WTC11 (cell line): ENCODE results near the gene RIMS4. TPM values are rescaled to one million over a fixed set of nuclear protein-coding genes. Genes with fewer than 3 reads are reported as not detected.
"Not testable (repeated sequence)": the region's sequence is repeated elsewhere in the genome, so short reads cannot be mapped to it uniquely, and the experiment has no call there.

ENCODE experiments used
- ATAC-seq: fragments of 200-7000 bp; cut with Tn5 transposase; 2 replicates; pipeline ENCODE4 v1.10.0; 2021; ENCODE audit warnings: mild to moderate bottlenecking, moderate library complexity
- CTCF ChIA-PET: fragments of 300-600 bp; sonication (Branson Sonifier 250); formaldehyde crosslinking; loops from one replicate; lab custom pipeline; 2021; ENCODE audit warnings: antibody characterized with exemption; lab: Charles Lee
- POLR2A ChIA-PET: fragments of 350-600 bp; sonication (Branson Sonifier 250); formaldehyde crosslinking; loops from one replicate; lab custom pipeline; 2021; ENCODE audit warnings: antibody characterized with exemption; lab: Charles Lee
- DNase-seq: peaks from one replicate; pipeline ENCODE4 v3.0.0; 2021; ENCODE audit warnings: low spot score
- H3K27ac Mint-ChIP-seq: 2 replicates; pipeline ENCODE4 v1.8.0; 2021; ENCODE audit warnings: mixed read lengths
- H3K27me3 Mint-ChIP-seq: 2 replicates; pipeline ENCODE4 v1.8.0; 2021; ENCODE audit warnings: low read depth, mild to moderate bottlenecking, moderate library complexity, mixed read lengths
- H3K36me3 Mint-ChIP-seq: 2 replicates; pipeline ENCODE4 v1.8.0; 2021; ENCODE audit warnings: mixed read lengths
- H3K4me1 Mint-ChIP-seq: 2 replicates; pipeline ENCODE4 v1.8.0; 2022; ENCODE audit warnings: mixed read lengths
- H3K4me3 Mint-ChIP-seq: 2 replicates; pipeline ENCODE4 v1.8.0; 2021; ENCODE audit warnings: mild to moderate bottlenecking, moderate library complexity, mixed read lengths
- H3K9me3 Mint-ChIP-seq: 2 replicates; pipeline ENCODE4 v1.8.0; 2021; ENCODE audit warnings: mixed read lengths
- CBFB ChIP-seq: sonication (generic); formaldehyde crosslinking; IDR thresholded peaks from 2 replicates; pipeline ENCODE4 v1.8.1; 2022; ENCODE audit warnings: mild to moderate bottlenecking, low read depth, missing genetic modification reagents
- CREM ChIP-seq: sonication (generic); formaldehyde crosslinking; IDR thresholded peaks from 2 replicates; pipeline ENCODE4 v1.8.1; 2022; ENCODE audit warnings: mild to moderate bottlenecking, missing genetic modification reagents, moderate library complexity
- ETV6 ChIP-seq: sonication (generic); formaldehyde crosslinking; IDR thresholded peaks from 2 replicates; pipeline ENCODE4 v1.8.1; 2022; ENCODE audit warnings: mild to moderate bottlenecking, missing genetic modification reagents
- FOXK1 ChIP-seq: sonication (generic); formaldehyde crosslinking; IDR thresholded peaks from 2 replicates; pipeline ENCODE4 v1.8.0; 2022; ENCODE audit warnings: mild to moderate bottlenecking, moderate library complexity, missing genetic modification reagents
- GTF2I ChIP-seq: fragments of 250-450 bp; sonication (Bioruptor Pico); conservative IDR thresholded peaks from 2 replicates; pipeline ENCODE4 v1.4.0; 2021; ENCODE audit warnings: mild to moderate bottlenecking
- IRF2 ChIP-seq: sonication (generic); formaldehyde crosslinking; IDR thresholded peaks from 2 replicates; pipeline ENCODE4 v1.8.0; 2022; ENCODE audit warnings: low read depth, missing genetic modification reagents, borderline replicate concordance
- MYBL2 ChIP-seq: sonication (generic); formaldehyde crosslinking; IDR thresholded peaks from 2 replicates; pipeline ENCODE4 v1.8.1; 2023; ENCODE audit warnings: mild to moderate bottlenecking, moderate library complexity, missing genetic modification reagents
- NR2C2 ChIP-seq: sonication (generic); formaldehyde crosslinking; IDR thresholded peaks from 2 replicates; pipeline ENCODE4 v1.8.0; 2022; ENCODE audit warnings: mild to moderate bottlenecking, missing genetic modification reagents
- PRDM15 ChIP-seq: sonication (generic); formaldehyde crosslinking; IDR thresholded peaks from 2 replicates; pipeline ENCODE4 v1.8.0; 2022; ENCODE audit warnings: missing genetic modification reagents
- TEAD4 ChIP-seq: sonication (generic); formaldehyde crosslinking; IDR thresholded peaks from 2 replicates; pipeline ENCODE4 v1.8.0; 2022; ENCODE audit warnings: mild to moderate bottlenecking, missing genetic modification reagents
- TP53 ChIP-seq: sonication (generic); formaldehyde crosslinking; IDR thresholded peaks from 2 replicates; pipeline ENCODE4 v1.8.1; 2023; ENCODE audit warnings: mild to moderate bottlenecking, missing genetic modification reagents
- ZMAT4 ChIP-seq: fragments of 250-450 bp; sonication (Bioruptor Pico); IDR thresholded peaks from 2 replicates; pipeline ENCODE4 v1.9.0; 2021; ENCODE audit warnings: mild to moderate bottlenecking
- ZNF396 ChIP-seq: fragments of 250-450 bp; sonication (Bioruptor Pico); IDR thresholded peaks from 2 replicates; pipeline ENCODE4 v1.8.0; 2021; ENCODE audit warnings: mild to moderate bottlenecking, moderate library complexity, borderline replicate concordance
- ZNF416 ChIP-seq: fragments of 250-450 bp; sonication (Bioruptor Pico); IDR thresholded peaks from 2 replicates; pipeline ENCODE4 v1.9.0; 2021; ENCODE audit warnings: mild to moderate bottlenecking, inconsistent platforms
- ZNF423 ChIP-seq: fragments of 250-450 bp; sonication (Bioruptor Pico); IDR thresholded peaks from 2 replicates; pipeline ENCODE4 v2.1.2; 2022; ENCODE audit warnings: mild to moderate bottlenecking, moderate library complexity
- total RNA-seq: library from RNA; stranded (reverse); gene quantifications from 3 replicates; pipeline ENCODE4 v1.2.3, GENCODE V29; 2021
- TF ChIP-seq, protein P1 (sequence below): sonication (generic); formaldehyde crosslinking; IDR thresholded peaks from 2 replicates; pipeline ENCODE4 v1.8.0; 2023; ENCODE audit warnings: mild to moderate bottlenecking, missing genetic modification reagents
- TF ChIP-seq, protein P2 (sequence below): fragments of 250-450 bp; sonication (Bioruptor Pico); IDR thresholded peaks from 2 replicates; pipeline ENCODE4 v1.9.0; 2021; ENCODE audit warnings: moderate library complexity, mild to moderate bottlenecking, inconsistent platforms, borderline replicate concordance
- TF ChIP-seq, protein P3 (sequence below): fragments of 200-600 bp; IDR thresholded peaks from 2 replicates; pipeline ENCODE4 v1.8.0; 2022; ENCODE audit warnings: antibody characterized with exemption
- TF ChIP-seq, protein P4 (sequence below): sonication (generic); formaldehyde crosslinking; IDR thresholded peaks from 2 replicates; pipeline ENCODE4 v1.8.0; 2022; ENCODE audit warnings: mild to moderate bottlenecking, missing genetic modification reagents

The RIMS4 gene
- total RNA-seq, 1 experiment from 2014 or later, result 24.8 TPM

- DNase-seq, result no peak
- POLR2A ChIA-PET, result no interaction called here
- ATAC-seq, result no peak
These were observed 45.3 kb downstream of the RIMS4 start for GRCh38 chr20:44765091-44765490.

GRCh38 chr20:44763798-44764197 lies 46.5 kb downstream of the RIMS4 start:
- CTCF ChIA-PET, result interaction anchor here (1.1 to 1.5 kb wide), 2 partner anchors 16 to 22 kb away, joined by 3 to 5 read pairs; no protein-coding TSS in a partner anchor
- DNase-seq, H3K27ac Mint-ChIP-seq, H3K9me3 Mint-ChIP-seq, H3K4me3 Mint-ChIP-seq, H3K36me3 Mint-ChIP-seq, ATAC-seq, H3K4me1 Mint-ChIP-seq, POLR2A ChIA-PET, H3K27me3 Mint-ChIP-seq: not testable (repeated sequence)

More at GRCh38 chr20:44765091-44765490, 45.3 kb downstream of the RIMS4 start:
- CTCF ChIA-PET, result no interaction called here
- Mint-ChIP-seq H3K4me1 (peaks cover 7% of the 10 kb centered on the region; the same call in 1 of the 2 replicates), H3K4me3 (no peak overlapping the region), H3K36me3 (no peaks in the 10 kb centered on the region), H3K27ac (no peak overlapping the region), H3K9me3 (no peaks in the 10 kb centered on the region), H3K27me3 (no peaks in the 10 kb centered on the region)
- TF ChIP-seq GTF2I (CRISPR knock-in tag), result no peak
- TF ChIP-seq ZNF423 (CRISPR knock-in tag), result no peak
- TF ChIP-seq, protein P1, sequence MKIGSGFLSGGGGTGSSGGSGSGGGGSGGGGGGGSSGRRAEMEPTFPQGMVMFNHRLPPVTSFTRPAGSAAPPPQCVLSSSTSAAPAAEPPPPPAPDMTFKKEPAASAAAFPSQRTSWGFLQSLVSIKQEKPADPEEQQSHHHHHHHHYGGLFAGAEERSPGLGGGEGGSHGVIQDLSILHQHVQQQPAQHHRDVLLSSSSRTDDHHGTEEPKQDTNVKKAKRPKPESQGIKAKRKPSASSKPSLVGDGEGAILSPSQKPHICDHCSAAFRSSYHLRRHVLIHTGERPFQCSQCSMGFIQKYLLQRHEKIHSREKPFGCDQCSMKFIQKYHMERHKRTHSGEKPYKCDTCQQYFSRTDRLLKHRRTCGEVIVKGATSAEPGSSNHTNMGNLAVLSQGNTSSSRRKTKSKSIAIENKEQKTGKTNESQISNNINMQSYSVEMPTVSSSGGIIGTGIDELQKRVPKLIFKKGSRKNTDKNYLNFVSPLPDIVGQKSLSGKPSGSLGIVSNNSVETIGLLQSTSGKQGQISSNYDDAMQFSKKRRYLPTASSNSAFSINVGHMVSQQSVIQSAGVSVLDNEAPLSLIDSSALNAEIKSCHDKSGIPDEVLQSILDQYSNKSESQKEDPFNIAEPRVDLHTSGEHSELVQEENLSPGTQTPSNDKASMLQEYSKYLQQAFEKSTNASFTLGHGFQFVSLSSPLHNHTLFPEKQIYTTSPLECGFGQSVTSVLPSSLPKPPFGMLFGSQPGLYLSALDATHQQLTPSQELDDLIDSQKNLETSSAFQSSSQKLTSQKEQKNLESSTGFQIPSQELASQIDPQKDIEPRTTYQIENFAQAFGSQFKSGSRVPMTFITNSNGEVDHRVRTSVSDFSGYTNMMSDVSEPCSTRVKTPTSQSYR, result no peak
- TF ChIP-seq MYBL2 (CRISPR knock-in tag), result no peak
- TF ChIP-seq, protein P2, sequence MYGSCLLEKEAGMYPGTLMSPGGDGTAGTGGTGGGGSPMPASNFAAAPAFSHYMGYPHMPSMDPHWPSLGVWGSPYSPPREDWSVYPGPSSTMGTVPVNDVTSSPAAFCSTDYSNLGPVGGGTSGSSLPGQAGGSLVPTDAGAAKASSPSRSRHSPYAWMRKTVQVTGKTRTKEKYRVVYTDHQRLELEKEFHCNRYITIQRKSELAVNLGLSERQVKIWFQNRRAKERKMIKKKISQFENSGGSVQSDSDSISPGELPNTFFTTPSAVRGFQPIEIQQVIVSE (CRISPR knock-in tag), result no peak
- no peak for TF ChIP-seq CBFB (CRISPR knock-in tag)
- TF ChIP-seq IRF2 (CRISPR knock-in tag), result no peak
- TF ChIP-seq NR2C2, result no peak
- TF ChIP-seq, protein P3, sequence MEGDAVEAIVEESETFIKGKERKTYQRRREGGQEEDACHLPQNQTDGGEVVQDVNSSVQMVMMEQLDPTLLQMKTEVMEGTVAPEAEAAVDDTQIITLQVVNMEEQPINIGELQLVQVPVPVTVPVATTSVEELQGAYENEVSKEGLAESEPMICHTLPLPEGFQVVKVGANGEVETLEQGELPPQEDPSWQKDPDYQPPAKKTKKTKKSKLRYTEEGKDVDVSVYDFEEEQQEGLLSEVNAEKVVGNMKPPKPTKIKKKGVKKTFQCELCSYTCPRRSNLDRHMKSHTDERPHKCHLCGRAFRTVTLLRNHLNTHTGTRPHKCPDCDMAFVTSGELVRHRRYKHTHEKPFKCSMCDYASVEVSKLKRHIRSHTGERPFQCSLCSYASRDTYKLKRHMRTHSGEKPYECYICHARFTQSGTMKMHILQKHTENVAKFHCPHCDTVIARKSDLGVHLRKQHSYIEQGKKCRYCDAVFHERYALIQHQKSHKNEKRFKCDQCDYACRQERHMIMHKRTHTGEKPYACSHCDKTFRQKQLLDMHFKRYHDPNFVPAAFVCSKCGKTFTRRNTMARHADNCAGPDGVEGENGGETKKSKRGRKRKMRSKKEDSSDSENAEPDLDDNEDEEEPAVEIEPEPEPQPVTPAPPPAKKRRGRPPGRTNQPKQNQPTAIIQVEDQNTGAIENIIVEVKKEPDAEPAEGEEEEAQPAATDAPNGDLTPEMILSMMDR, result no peak

GRCh38 chr20:44762466-44763140 lies 47.7 kb downstream of the RIMS4 start:
- Mint-ChIP-seq H3K4me3 (no peak overlapping the region), H3K27ac (no peak overlapping the region), H3K36me3 (no peaks in the 10 kb centered on the region), H3K9me3 (no peaks in the 10 kb centered on the region), H3K27me3 (no peaks in the 10 kb centered on the region), H3K4me1 (peaks cover 7% of the 10 kb centered on the region; the same call in 1 of the 2 replicates)
- POLR2A ChIA-PET, result no interaction called here
- CTCF ChIA-PET, result interaction anchor here (1.1 to 4.3 kb wide), 3 partner anchors 12 to 23 kb away, joined by 3 to 18 read pairs (median 5); no protein-coding TSS in a partner anchor
- no peak for ATAC-seq
- DNase-seq, result no peak
- TF ChIP-seq PRDM15 (CRISPR knock-in tag), result no peak
- TF ChIP-seq ETV6 (CRISPR knock-in tag), result no peak
- TF ChIP-seq ZNF396 (CRISPR knock-in tag), result no peak
- TF ChIP-seq, protein P4, sequence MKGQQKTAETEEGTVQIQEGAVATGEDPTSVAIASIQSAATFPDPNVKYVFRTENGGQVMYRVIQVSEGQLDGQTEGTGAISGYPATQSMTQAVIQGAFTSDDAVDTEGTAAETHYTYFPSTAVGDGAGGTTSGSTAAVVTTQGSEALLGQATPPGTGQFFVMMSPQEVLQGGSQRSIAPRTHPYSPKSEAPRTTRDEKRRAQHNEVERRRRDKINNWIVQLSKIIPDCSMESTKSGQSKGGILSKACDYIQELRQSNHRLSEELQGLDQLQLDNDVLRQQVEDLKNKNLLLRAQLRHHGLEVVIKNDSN (CRISPR knock-in tag), result no peak
- TF ChIP-seq ZMAT4 (CRISPR knock-in tag), result no peak
- no peak for TF ChIP-seq CREM (CRISPR knock-in tag)
- no peak for TF ChIP-seq ZNF423 (CRISPR knock-in tag)
- no peak for TF ChIP-seq TEAD4
- no peak for TF ChIP-seq TP53 (CRISPR knock-in tag)
- no peak for TF ChIP-seq ZNF416 (CRISPR knock-in tag)
- TF ChIP-seq FOXK1 (CRISPR knock-in tag), result no peak
